GM23338 (cell line): Measurements from ENCODE around the gene APOL1. TPM values are rescaled to one million over a fixed set of nuclear protein-coding genes. Genes with fewer than 3 reads are reported as not detected.

Source experiments
- ATAC-seq: fragments of 200-7000 bp; cut with Tn5 transposase; 3 replicates; pipeline ENCODE4 v1.9.1; 2020
- DNase-seq: peaks from one replicate; pipeline ENCODE4 v3.0.0-alpha.2; 2015; ENCODE audit warnings: low spot score
- H2AFZ ChIP-seq: fragments of 200-600 bp; sonication (generic); 2 replicates; pipeline ENCODE4 v1.8.0; 2016; ENCODE audit warnings: antibody characterized with exemption, mild to moderate bottlenecking, moderate library complexity
- H3F3A ChIP-seq: fragments of 200-600 bp; sonication (generic); replicated peaks from 2 replicates; pipeline ENCODE4 v1.8.0; 2017; ENCODE audit warnings: antibody characterized with exemption, mixed run types, low read depth
- H3K27ac ChIP-seq: fragments of 200-600 bp; sonication (generic); 2 replicates; pipeline ENCODE4 v1.6.1; 2016; ENCODE audit warnings: low read depth
- H3K27me3 ChIP-seq: fragments of 200-600 bp; sonication (generic); 2 replicates; pipeline ENCODE4 v1.8.0; 2016; ENCODE audit warnings: mild to moderate bottlenecking, mixed run types, moderate library complexity; ENCODE audit not compliant: insufficient read depth
- H3K36me3 ChIP-seq: fragments of 200-600 bp; sonication (generic); 2 replicates; pipeline ENCODE4 v1.8.0; 2016; ENCODE audit warnings: mild to moderate bottlenecking; ENCODE audit not compliant: insufficient read depth
- H3K4me1 ChIP-seq: fragments of 200-600 bp; sonication (generic); 2 replicates; pipeline ENCODE4 v1.8.0; 2016; ENCODE audit warnings: mild to moderate bottlenecking, moderate library complexity; ENCODE audit not compliant: insufficient read depth
- H3K4me2 ChIP-seq: fragments of 200-600 bp; sonication (generic); 2 replicates; pipeline ENCODE4 v1.7.1; 2017; ENCODE audit warnings: mixed run types
- H3K4me3 ChIP-seq: fragments of 200-600 bp; sonication (generic); 2 replicates; pipeline ENCODE4 v1.6.1; 2016; ENCODE audit warnings: mixed run types
- H3K79me2 ChIP-seq: fragments of 200-600 bp; sonication (generic); replicated peaks from 2 replicates; pipeline ENCODE4 v1.8.0; 2017; ENCODE audit warnings: mild to moderate bottlenecking; ENCODE audit not compliant: insufficient read depth
- H3K9me2 ChIP-seq: fragments of 200-600 bp; sonication (generic); 2 replicates; pipeline ENCODE4 v1.8.0; 2017; ENCODE audit not compliant: insufficient read depth
- H4K20me1 ChIP-seq: fragments of 200-600 bp; sonication (generic); replicated peaks from 2 replicates; pipeline ENCODE4 v1.8.0; 2017; ENCODE audit warnings: mild to moderate bottlenecking; ENCODE audit not compliant: insufficient read depth
- H3K27ac Mint-ChIP-seq: 2 replicates; pipeline ENCODE4 v1.8.0; 2020; ENCODE audit warnings: inconsistent platforms, mild to moderate bottlenecking, moderate library complexity, mixed read lengths
- H3K27me3 Mint-ChIP-seq: 3 replicates; pipeline ENCODE4 v1.8.0; 2022; ENCODE audit warnings: low read depth, mild to moderate bottlenecking, moderate library complexity, mixed read lengths, inconsistent platforms; ENCODE audit not compliant: insufficient read depth, poor library complexity
- H3K36me3 Mint-ChIP-seq: 3 replicates; pipeline ENCODE4 v1.8.0; 2021; ENCODE audit warnings: low read depth, mild to moderate bottlenecking, inconsistent platforms, moderate library complexity, mixed read lengths
- H3K4me1 Mint-ChIP-seq: 3 replicates; pipeline ENCODE4 v1.8.0; 2020; ENCODE audit warnings: mild to moderate bottlenecking, inconsistent platforms, mixed read lengths
- H3K4me3 Mint-ChIP-seq: 3 replicates; pipeline ENCODE4 v1.8.0; 2021; ENCODE audit warnings: moderate library complexity, mild to moderate bottlenecking, inconsistent platforms, mixed read lengths
- H3K9me3 Mint-ChIP-seq: 3 replicates; pipeline ENCODE4 v1.8.0; 2020; ENCODE audit warnings: moderate library complexity, mild to moderate bottlenecking, inconsistent platforms, mixed read lengths
- CREB1 ChIP-seq: fragments of 250-450 bp; sonication (Bioruptor Pico); IDR thresholded peaks from 2 replicates; pipeline ENCODE4 v1.5.0; 2020; ENCODE audit warnings: low read depth, mild to moderate bottlenecking, moderate library complexity
- EZH2 ChIP-seq: fragments of 200-600 bp; sonication (generic); IDR thresholded peaks from one replicate; pipeline ENCODE4 v1.8.0; 2017; ENCODE audit warnings: antibody characterized with exemption, mild to moderate bottlenecking, low read depth; ENCODE audit not compliant: unreplicated experiment
- JUNB ChIP-seq: IDR thresholded peaks from one replicate; pipeline ENCODE4 v1.6.1; 2016; ENCODE audit warnings: antibody characterized with exemption; ENCODE audit not compliant: unreplicated experiment
- ZNF114 ChIP-seq: fragments of 250-450 bp; sonication (Bioruptor Pico); IDR thresholded peaks from 2 replicates; pipeline ENCODE4 v1.5.0; 2020; ENCODE audit warnings: mild to moderate bottlenecking, moderate library complexity
- polyA plus RNA-seq: library from polyadenylated mRNA; unstranded; fragments of >200 nt; fragmentation: Nextera tagmentation; extraction: Ambion mirVana; gene quantifications from 2 replicates; pipeline ENCODE4 v1.2.1, GENCODE V29; 2016
- total RNA-seq: library from RNA; depleted of rRNA; stranded (reverse); fragments of >200 nt; shearing (Covaris generic); gene quantifications from 2 replicates; pipeline ENCODE4 v1.2.3, GENCODE V29; 2014
- TF ChIP-seq, protein P1 (sequence below): fragments of 250-450 bp; sonication (Bioruptor Pico); IDR thresholded peaks from 2 replicates; pipeline ENCODE4 v1.5.0; 2020; ENCODE audit warnings: mild to moderate bottlenecking, moderate library complexity
- TF ChIP-seq, protein P2 (sequence below), 2 experiments: fragments of 200-600 bp in 1 of 2; sonication (generic) in 1 of 2; conservative IDR thresholded peaks; 2 replicates each; pipeline versions ENCODE4 v1.5.1 to v1.6.1; 2016 to 2017; ENCODE audit warnings: antibody characterized with exemption in 2 of 2, low read depth in 2 of 2, mild to moderate bottlenecking in 2 of 2, moderate library complexity in 1 of 2
- TF ChIP-seq, protein P3 (sequence below): IDR thresholded peaks from 2 replicates; pipeline ENCODE4 v1.6.1; 2016; ENCODE audit warnings: antibody characterized with exemption

Gene APOL1
- total and polyA plus RNA-seq, 2 experiments from 2014 or later, result 0.11 TPM; not detected in 1

DNA sequence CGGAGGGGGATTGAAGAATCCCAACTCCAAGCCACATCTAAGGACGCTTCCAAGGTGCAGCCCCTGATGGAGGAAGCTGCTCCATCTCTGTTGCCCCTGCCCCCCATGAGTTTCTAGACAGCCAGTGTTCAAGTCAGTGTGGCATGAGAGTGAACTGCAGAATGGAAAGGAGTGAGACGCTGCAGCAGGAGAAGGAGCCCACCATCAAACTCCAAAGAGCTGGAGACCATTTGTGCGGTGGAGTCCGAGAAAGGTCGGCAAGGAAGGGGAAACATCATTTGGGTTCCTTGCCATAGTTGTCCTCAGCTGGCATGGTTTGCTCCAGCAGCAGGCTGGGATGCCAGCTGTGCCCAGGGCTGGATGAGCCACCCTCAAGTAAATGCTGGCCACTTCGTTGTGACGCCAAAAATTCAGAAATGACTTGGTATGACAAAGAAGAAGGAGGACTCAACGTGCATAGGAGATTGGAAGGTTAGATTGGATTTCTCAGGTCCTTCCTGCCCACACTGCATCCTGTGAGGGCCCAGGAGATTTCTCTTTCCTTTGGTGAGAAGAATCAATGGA, 30.0 kb upstream of the APOL1 start:
- Histone ChIP-seq H3K4me3 (no peak overlapping the region), H2AFZ (no peak overlapping the region), H3F3A (no peaks in the 10 kb centered on the region), H3K4me2 (no peak overlapping the region), H3K79me2 (no peaks in the 10 kb centered on the region), H4K20me1 (no peaks in the 10 kb centered on the region), H3K27ac (no peak overlapping the region), H3K9me2 (no peaks in the 10 kb centered on the region), H3K36me3 (no peaks in the 10 kb centered on the region), H3K4me1 (peaks cover 3% of the 10 kb centered on the region; the same call in 1 of the 2 replicates), H3K27me3 (no peaks in the 10 kb centered on the region)
- no peak overlapping the region for H3K27ac Mint-ChIP-seq
- ATAC-seq (no peak), DNase-seq (no peak)
- H3K36me3 Mint-ChIP-seq, result peaks cover 18% of the 10 kb centered on the region
- no peaks in the 10 kb centered on the region; the same call in 2 of the 3 replicates for H3K9me3 Mint-ChIP-seq
- H3K27me3 Mint-ChIP-seq, result peaks cover 10% of the 10 kb centered on the region
- H3K4me3 Mint-ChIP-seq, result no peak overlapping the region
- peaks cover 5% of the 10 kb centered on the region; the same call in 2 of the 3 replicates for H3K4me1 Mint-ChIP-seq
- TF ChIP-seq EZH2, result no peak
- TF ChIP-seq, protein P1, sequence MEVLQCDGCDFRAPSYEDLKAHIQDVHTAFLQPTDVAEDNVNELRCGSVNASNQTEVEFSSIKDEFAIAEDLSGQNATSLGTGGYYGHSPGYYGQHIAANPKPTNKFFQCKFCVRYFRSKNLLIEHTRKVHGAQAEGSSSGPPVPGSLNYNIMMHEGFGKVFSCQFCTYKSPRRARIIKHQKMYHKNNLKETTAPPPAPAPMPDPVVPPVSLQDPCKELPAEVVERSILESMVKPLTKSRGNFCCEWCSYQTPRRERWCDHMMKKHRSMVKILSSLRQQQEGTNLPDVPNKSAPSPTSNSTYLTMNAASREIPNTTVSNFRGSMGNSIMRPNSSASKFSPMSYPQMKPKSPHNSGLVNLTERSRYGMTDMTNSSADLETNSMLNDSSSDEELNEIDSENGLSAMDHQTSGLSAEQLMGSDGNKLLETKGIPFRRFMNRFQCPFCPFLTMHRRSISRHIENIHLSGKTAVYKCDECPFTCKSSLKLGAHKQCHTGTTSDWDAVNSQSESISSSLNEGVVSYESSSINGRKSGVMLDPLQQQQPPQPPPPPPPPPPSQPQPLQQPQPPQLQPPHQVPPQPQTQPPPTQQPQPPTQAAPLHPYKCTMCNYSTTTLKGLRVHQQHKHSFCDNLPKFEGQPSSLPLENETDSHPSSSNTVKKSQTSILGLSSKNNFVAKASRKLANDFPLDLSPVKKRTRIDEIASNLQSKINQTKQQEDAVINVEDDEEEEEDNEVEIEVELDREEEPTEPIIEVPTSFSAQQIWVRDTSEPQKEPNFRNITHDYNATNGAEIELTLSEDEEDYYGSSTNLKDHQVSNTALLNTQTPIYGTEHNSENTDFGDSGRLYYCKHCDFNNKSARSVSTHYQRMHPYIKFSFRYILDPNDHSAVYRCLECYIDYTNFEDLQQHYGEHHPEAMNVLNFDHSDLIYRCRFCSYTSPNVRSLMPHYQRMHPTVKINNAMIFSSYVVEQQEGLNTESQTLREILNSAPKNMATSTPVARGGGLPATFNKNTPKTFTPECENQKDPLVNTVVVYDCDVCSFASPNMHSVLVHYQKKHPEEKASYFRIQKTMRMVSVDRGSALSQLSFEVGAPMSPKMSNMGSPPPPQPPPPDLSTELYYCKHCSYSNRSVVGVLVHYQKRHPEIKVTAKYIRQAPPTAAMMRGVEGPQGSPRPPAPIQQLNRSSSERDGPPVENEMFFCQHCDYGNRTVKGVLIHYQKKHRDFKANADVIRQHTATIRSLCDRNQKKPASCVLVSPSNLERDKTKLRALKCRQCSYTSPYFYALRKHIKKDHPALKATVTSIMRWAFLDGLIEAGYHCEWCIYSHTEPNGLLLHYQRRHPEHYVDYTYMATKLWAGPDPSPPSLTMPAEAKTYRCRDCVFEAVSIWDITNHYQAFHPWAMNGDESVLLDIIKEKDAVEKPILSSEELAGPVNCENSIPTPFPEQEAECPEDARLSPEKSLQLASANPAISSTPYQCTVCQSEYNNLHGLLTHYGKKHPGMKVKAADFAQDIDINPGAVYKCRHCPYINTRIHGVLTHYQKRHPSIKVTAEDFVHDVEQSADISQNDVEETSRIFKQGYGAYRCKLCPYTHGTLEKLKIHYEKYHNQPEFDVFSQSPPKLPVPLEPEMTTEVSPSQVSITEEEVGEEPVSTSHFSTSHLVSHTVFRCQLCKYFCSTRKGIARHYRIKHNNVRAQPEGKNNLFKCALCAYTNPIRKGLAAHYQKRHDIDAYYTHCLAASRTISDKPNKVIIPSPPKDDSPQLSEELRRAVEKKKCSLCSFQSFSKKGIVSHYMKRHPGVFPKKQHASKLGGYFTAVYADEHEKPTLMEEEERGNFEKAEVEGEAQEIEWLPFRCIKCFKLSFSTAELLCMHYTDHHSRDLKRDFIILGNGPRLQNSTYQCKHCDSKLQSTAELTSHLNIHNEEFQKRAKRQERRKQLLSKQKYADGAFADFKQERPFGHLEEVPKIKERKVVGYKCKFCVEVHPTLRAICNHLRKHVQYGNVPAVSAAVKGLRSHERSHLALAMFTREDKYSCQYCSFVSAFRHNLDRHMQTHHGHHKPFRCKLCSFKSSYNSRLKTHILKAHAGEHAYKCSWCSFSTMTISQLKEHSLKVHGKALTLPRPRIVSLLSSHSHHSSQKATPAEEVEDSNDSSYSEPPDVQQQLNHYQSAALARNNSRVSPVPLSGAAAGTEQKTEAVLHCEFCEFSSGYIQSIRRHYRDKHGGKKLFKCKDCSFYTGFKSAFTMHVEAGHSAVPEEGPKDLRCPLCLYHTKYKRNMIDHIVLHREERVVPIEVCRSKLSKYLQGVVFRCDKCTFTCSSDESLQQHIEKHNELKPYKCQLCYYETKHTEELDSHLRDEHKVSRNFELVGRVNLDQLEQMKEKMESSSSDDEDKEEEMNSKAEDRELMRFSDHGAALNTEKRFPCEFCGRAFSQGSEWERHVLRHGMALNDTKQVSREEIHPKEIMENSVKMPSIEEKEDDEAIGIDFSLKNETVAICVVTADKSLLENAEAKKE (CRISPR knock-in tag), result no peak
- TF ChIP-seq JUNB, result no peak
- TF ChIP-seq, protein P2, sequence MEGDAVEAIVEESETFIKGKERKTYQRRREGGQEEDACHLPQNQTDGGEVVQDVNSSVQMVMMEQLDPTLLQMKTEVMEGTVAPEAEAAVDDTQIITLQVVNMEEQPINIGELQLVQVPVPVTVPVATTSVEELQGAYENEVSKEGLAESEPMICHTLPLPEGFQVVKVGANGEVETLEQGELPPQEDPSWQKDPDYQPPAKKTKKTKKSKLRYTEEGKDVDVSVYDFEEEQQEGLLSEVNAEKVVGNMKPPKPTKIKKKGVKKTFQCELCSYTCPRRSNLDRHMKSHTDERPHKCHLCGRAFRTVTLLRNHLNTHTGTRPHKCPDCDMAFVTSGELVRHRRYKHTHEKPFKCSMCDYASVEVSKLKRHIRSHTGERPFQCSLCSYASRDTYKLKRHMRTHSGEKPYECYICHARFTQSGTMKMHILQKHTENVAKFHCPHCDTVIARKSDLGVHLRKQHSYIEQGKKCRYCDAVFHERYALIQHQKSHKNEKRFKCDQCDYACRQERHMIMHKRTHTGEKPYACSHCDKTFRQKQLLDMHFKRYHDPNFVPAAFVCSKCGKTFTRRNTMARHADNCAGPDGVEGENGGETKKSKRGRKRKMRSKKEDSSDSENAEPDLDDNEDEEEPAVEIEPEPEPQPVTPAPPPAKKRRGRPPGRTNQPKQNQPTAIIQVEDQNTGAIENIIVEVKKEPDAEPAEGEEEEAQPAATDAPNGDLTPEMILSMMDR (conservative IDR thresholded peaks at IDR 0.05; ENCODE audit: low read depth in 2 of 2), result no peak
- TF ChIP-seq ZNF114 (CRISPR knock-in tag), result no peak
- TF ChIP-seq CREB1 (CRISPR knock-in tag), result no peak
- TF ChIP-seq, protein P3, sequence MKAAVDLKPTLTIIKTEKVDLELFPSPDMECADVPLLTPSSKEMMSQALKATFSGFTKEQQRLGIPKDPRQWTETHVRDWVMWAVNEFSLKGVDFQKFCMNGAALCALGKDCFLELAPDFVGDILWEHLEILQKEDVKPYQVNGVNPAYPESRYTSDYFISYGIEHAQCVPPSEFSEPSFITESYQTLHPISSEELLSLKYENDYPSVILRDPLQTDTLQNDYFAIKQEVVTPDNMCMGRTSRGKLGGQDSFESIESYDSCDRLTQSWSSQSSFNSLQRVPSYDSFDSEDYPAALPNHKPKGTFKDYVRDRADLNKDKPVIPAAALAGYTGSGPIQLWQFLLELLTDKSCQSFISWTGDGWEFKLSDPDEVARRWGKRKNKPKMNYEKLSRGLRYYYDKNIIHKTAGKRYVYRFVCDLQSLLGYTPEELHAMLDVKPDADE, result no peak
